Osteoblast (primary cell): Measurements from ENCODE around the gene HDAC10. TPM values are rescaled to one million over a fixed set of nuclear protein-coding genes. Genes with fewer than 3 reads are reported as not detected.
A peak's percentile ranks its signal among the peaks of the same experiment; 100 is the strongest.

ENCODE experiments used
- DNase-seq: peaks from one replicate; pipeline ENCODE4 v3.0.0; 2011; ENCODE audit warnings: low spot score, mixed read lengths; ENCODE audit not compliant: insufficient read length; ENCODE audit errors: missing footprints
- H2AFZ ChIP-seq: 2 replicates; pipeline ENCODE4 v1.6.0; 2011; ENCODE audit warnings: mild to moderate bottlenecking, low read length
- H3K27ac ChIP-seq: 2 replicates; pipeline ENCODE4 v1.5.1; 2011; ENCODE audit warnings: mild to moderate bottlenecking, low read depth, low read length, moderate library complexity
- H3K27me3 ChIP-seq: 2 replicates; pipeline ENCODE4 v1.6.0; 2012; ENCODE audit warnings: mild to moderate bottlenecking, control low read depth, inconsistent platforms, low read length, moderate library complexity; ENCODE audit not compliant: insufficient read depth
- H3K36me3 ChIP-seq: 2 replicates; pipeline ENCODE4 v1.5.1; 2011; ENCODE audit warnings: mild to moderate bottlenecking, low read length, control low read depth, moderate library complexity; ENCODE audit not compliant: insufficient read depth
- H3K4me1 ChIP-seq: 2 replicates; pipeline ENCODE4 v1.5.1; 2011; ENCODE audit warnings: mild to moderate bottlenecking, low read length, control low read depth, moderate library complexity; ENCODE audit not compliant: insufficient read depth
- H3K4me2 ChIP-seq: 2 replicates; pipeline ENCODE4 v1.6.0; 2011; ENCODE audit warnings: mild to moderate bottlenecking, low read length; ENCODE audit not compliant: insufficient read depth
- H3K4me3 ChIP-seq: fragments of 200-600 bp; sonication (generic); 3 replicates; pipeline ENCODE4 v1.5.1; 2012; ENCODE audit warnings: mild to moderate bottlenecking, low read length, inconsistent platforms; ENCODE audit not compliant: insufficient read depth
- H3K79me2 ChIP-seq: 2 replicates; pipeline ENCODE4 v1.6.0; 2012; ENCODE audit warnings: mild to moderate bottlenecking, low read length, control low read depth, inconsistent platforms; ENCODE audit not compliant: insufficient read depth
- H3K9me3 ChIP-seq: 2 replicates; pipeline ENCODE4 v1.5.1; 2011; ENCODE audit warnings: low read depth, low read length, control low read depth
- H4K20me1 ChIP-seq: 2 replicates; pipeline ENCODE4 v1.6.0; 2012; ENCODE audit warnings: mild to moderate bottlenecking, low read length, control low read depth; ENCODE audit not compliant: insufficient read depth
- CTCF ChIP-seq: IDR thresholded peaks from 2 replicates; pipeline ENCODE4 v1.5.1; 2011; ENCODE audit warnings: mild to moderate bottlenecking, low read depth, low read length, moderate library complexity; ENCODE audit errors: extremely low read depth
- total RNA-seq: library from RNA; depleted of rRNA; stranded (reverse); fragments of >200 nt; gene quantifications from 2 replicates; pipeline ENCODE4 v1.2.3, GENCODE V29; 2012

HDAC10 gene
- total RNA-seq, 1 donor: 19.2 TPM

- H2AFZ ChIP-seq: no peak overlapping the region
- H4K20me1 ChIP-seq: peaks cover 37% of the 10 kb centered on the region
- H3K79me2 ChIP-seq: no peaks in the 10 kb centered on the region
- peak overlapping the region; percentile 64 for H3K4me2 ChIP-seq
- H3K4me3 ChIP-seq: peak overlapping the region; percentile 69
- peak; percentile 11 for TF ChIP-seq CTCF
- H3K27ac ChIP-seq: no peak overlapping the region
- peaks cover 11% of the 10 kb centered on the region for H3K4me1 ChIP-seq
- peaks cover 22% of the 10 kb centered on the region for H3K36me3 ChIP-seq
- no peaks in the 10 kb centered on the region for H3K9me3 ChIP-seq
- peak; percentile 99 for DNase-seq
- no peaks in the 10 kb centered on the region for H3K27me3 ChIP-seq
Measured at GRCh38 chr22:50271519-50271970, 20.5 kb upstream of the HDAC10 start.

GRCh38 chr22:50270666-50271394 lies 19.8 kb upstream of the HDAC10 start:
- TF ChIP-seq CTCF: no peak
- H3K4me1 ChIP-seq: peaks cover 11% of the 10 kb centered on the region
- peaks cover 35% of the 10 kb centered on the region for H4K20me1 ChIP-seq
- H3K79me2 ChIP-seq: no peaks in the 10 kb centered on the region
- H3K4me2 ChIP-seq: peak overlapping the region; percentile 64
- H3K27me3 ChIP-seq: no peaks in the 10 kb centered on the region
- H3K36me3 ChIP-seq: peaks cover 16% of the 10 kb centered on the region
- peak overlapping the region; percentile 69 for H3K4me3 ChIP-seq
- no peaks in the 10 kb centered on the region for H3K9me3 ChIP-seq
- H2AFZ ChIP-seq: no peak overlapping the region
- DNase-seq: peak; percentile 99
- no peak overlapping the region for H3K27ac ChIP-seq

- Histone ChIP-seq H3K4me3 (peak within 1 kb of the TSS; percentile 69), H3K27me3 (no peaks in the 10 kb centered on the region), H3K27ac (no peak within 1 kb of the TSS), H3K9me3 (no peaks in the 10 kb centered on the region), H3K4me1 (peaks cover 11% of the 10 kb centered on the region), H3K4me2 (peak within 1 kb of the TSS; percentile 64), H3K36me3 (peaks cover 8% of the 10 kb centered on the region), H3K79me2 (no peaks in the 10 kb centered on the region), H4K20me1 (peaks cover 28% of the 10 kb centered on the region), H2AFZ (no peak within 1 kb of the TSS)
- no peak for TF ChIP-seq CTCF
- peak; percentile 98 for DNase-seq
Measured at GRCh38 chr22:50269970-50270665, 19.1 kb upstream of the HDAC10 start, which contains the start of gene MAPK11. MAPK11 (minus strand) TSS chr22:50270380; CDS start chr22:50270292, 88 bp downstream.

- H3K4me3 ChIP-seq: peak overlapping the region; percentile 64
- no peak overlapping the region for H3K27ac ChIP-seq
- TF ChIP-seq CTCF: no peak
- no peaks in the 10 kb centered on the region for H3K79me2 ChIP-seq
- H3K4me2 ChIP-seq: peak overlapping the region; percentile 45
- no peaks in the 10 kb centered on the region for H3K9me3 ChIP-seq
- peaks cover 5% of the 10 kb centered on the region for H3K36me3 ChIP-seq
- no peaks in the 10 kb centered on the region for H3K27me3 ChIP-seq
- H3K4me1 ChIP-seq: peaks cover 11% of the 10 kb centered on the region
- peaks cover 24% of the 10 kb centered on the region for H4K20me1 ChIP-seq
- no peak overlapping the region for H2AFZ ChIP-seq
- DNase-seq: no peak
Measured at GRCh38 chr22:50269573-50269969, 18.5 kb upstream of the HDAC10 start.
